WI38 (cell line): ENCODE measurements around the gene ZNF212.

Experiments
- H3K4me3 ChIP-seq: 2 replicates; pipeline ENCODE4 v1.5.1; 2011; ENCODE audit warnings: low read depth, mild to moderate bottlenecking, control low read depth, low read length
- TF ChIP-seq, protein P1 (sequence below): IDR thresholded peaks from 2 replicates; pipeline ENCODE4 v1.5.1; 2012; ENCODE audit warnings: low read depth, mild to moderate bottlenecking, control low read depth, low read length

Gene ZNF212

DNA sequence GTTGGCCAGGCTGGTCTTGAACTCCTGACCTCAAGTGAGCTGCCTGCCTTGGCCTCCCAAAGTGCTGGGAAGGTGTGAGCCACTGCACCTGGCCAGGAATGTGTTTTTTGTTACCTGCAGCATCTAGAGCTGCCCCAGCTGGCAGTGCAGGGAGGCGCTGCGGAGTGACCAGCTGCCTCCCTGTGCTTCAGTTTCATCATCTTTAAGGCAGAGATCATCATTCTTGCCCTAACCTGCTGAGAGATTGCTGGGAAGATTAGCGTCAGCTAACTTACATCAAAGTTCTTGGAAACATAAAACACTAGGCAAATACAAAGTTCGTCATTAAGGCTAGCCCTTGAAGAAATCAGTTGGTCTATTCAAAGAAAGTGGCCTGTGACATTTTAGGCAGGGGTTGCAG lies 41.8 kb upstream of the ZNF212 start:
- TF ChIP-seq, protein P1, sequence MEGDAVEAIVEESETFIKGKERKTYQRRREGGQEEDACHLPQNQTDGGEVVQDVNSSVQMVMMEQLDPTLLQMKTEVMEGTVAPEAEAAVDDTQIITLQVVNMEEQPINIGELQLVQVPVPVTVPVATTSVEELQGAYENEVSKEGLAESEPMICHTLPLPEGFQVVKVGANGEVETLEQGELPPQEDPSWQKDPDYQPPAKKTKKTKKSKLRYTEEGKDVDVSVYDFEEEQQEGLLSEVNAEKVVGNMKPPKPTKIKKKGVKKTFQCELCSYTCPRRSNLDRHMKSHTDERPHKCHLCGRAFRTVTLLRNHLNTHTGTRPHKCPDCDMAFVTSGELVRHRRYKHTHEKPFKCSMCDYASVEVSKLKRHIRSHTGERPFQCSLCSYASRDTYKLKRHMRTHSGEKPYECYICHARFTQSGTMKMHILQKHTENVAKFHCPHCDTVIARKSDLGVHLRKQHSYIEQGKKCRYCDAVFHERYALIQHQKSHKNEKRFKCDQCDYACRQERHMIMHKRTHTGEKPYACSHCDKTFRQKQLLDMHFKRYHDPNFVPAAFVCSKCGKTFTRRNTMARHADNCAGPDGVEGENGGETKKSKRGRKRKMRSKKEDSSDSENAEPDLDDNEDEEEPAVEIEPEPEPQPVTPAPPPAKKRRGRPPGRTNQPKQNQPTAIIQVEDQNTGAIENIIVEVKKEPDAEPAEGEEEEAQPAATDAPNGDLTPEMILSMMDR: no peak
- H3K4me3 ChIP-seq: no peak overlapping the region

DNA sequence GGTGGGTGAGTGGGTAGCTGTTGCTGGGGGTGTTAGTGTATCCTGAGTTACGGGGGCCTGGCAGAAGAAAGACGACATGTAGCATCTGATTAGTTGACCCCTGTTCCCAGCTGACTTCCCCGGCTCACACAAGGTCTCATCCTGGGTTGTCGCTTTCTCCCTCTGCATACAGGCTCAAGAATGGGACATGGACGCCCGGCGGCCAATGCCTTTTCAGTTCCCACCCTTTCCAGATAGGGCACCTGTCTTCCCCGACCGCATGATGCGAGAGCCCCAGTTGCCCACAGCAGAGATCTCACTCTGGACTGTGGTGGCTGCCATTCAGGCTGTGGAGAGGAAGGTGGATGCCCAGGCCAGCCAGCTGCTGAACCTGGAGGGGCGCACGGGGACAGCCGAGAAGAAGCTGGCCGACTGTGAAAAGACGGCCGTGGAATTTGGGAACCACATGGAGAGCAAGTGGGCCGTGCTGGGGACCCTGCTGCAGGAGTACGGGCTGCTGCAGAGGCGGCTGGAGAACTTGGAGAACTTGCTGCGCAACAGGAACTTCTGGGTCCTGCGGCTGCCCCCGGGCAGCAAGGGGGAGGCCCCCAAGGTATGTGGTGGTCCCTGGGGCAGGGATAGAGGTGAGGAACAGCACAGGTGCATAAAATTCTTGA lies 41.2 kb upstream of the ZNF212 start:
- TF ChIP-seq, protein P1: no peak
- no peak overlapping the region for H3K4me3 ChIP-seq

DNA sequence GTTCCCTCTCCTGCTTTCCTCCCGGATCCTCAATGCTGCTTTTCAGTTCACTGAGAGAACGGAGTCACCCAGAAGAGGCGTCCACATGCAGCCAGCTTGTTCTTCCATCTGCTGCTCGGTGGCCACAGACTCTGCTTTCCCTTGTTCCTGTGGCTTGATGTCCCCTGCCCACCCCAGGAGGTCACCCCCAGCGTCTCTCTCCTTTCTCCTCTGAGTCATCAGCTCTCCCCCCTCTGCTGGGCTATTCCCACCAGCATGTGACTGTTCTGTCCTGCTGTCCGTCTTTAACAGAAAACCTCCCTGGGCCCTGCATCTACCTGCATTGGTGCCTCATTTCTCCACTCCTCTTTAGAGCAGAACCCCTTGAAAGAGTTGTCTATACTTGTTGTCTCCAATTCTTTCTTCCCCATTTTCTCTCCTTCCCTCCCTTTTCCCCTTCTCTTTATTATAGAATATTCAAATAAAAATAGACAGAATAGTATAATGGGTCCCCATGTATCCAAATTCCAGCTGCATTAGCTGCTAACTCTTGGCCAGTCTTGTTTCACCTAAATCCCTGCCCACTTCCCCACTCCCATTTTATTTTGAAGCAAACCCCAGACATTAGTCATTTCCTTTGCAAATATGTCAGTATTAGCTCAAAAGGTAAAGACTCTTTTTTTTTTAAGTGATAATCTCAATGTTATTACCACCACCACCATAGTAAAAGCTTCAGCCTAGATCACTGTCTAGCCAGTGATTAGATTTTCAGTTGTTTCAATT lies 40.0 kb upstream of the ZNF212 start:
- no peak overlapping the region for H3K4me3 ChIP-seq

DNA sequence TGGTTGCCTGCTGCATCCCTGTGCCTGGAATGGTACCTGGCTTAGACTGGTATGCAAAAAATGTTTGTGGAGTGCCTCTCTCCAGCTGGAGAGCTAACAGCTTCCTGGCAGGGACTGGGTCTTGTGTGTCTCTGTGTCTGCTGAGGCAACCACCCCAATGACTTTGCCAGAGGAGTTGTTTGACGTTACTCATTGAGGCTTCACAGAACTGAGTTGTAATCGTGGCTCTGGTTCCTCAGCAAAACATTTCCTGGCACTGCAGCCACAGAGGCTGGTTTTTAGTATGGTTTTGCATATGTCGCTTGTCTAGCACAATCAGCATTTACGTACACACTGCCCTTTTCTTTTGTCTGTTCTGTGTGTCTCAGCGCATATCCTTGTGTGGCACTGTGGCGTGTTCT lies 36.6 kb upstream of the ZNF212 start:
- TF ChIP-seq, protein P1: no peak
- no peak overlapping the region for H3K4me3 ChIP-seq

More for the DNA sequence above, 40.0 kb upstream of the ZNF212 start:
- TF ChIP-seq, protein P1: no peak

DNA sequence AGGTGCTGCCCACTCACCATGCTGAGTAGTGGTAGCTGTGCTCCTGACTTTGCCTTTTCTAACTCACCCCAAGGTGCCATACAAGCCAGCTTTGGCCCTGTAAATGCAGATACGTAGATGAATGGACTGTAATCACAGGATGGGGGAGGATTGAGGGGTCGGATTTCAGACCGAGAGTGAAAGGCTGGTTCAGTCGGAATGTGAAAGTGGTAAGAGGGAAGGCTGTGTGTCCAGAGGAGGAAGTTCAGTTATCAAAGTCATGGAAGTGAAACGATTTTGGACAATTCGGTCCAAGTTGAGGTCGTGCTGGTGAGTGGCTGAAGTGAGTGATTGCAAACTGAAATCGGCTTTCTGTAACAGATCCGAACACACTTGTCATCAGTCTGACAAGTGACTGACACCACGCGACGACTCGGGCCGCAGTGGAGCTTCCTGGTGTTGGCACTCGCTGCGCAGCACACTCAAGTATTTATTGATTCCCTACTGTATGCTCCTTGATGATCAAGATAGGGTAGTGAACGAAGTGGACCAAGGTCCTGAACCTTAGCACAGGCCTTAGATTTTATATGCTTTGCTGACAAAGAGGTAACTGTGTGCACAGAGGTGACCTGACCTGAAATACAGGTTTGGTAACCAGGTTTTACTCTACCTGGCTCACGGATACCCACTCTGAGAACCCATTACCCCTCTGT lies 33.6 kb upstream of the ZNF212 start:
- TF ChIP-seq, protein P1: no peak
- H3K4me3 ChIP-seq: no peak overlapping the region

DNA sequence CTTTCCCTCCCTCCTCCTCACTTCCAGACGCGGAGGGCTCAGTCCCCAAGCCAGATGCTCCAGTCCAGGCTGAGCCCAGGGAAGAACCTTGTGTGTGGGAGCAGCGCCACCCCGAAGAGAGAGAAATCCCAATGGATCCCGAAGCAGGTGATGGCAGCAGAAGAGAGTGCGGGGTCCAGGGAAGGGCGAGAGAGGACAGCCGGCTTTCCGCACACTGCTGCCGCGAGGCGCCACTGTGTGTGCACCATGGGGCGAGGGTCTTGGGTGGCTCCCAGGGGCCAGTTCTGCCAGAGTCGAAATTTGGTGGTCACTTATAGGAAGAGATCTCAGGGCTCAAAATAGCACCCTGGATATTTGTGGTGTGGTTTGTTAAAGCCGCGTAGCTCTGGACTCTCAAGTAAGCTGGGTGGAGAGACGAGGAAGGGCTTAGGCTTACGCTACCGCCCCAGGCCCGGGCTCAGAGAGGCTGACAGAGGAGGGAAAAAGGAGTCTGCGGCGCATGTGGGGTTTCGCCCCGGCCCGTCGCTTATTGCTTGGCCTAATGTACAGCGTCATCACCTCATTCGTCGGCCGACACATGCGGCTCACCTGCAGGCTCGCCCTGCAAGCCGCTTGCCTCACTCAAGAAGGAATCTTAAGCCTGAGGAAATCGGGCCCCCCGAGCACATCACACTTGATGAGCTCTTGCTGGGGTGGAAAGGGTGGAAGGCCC lies 32.0 kb upstream of the ZNF212 start:
- no peak overlapping the region for H3K4me3 ChIP-seq
- TF ChIP-seq, protein P1: no peak
